Erythroblast (primary cell): Measurements from ENCODE around the gene TRIO.
"Not testable (repeated sequence)": the region's sequence is repeated elsewhere in the genome, so short reads cannot be mapped to it uniquely, and the experiment has no call there.

Source experiments
- DNase-seq, 2 experiments: peaks; one replicate each; lab custom pipeline; 2025; lab: John Stamatoyannopoulos, UW
- GATA1 ChIP-seq: IDR thresholded peaks from 2 replicates; pipeline ENCODE4 v1.6.1; 2011; ENCODE audit warnings: low read depth, mild to moderate bottlenecking, control low read depth, low read length, moderate library complexity
- POLR2A ChIP-seq: IDR thresholded peaks from 2 replicates; pipeline ENCODE4 v1.6.1; 2011; ENCODE audit warnings: mild to moderate bottlenecking, low read length

TRIO gene

GRCh38 chr5:14142827-14143545 is at the start of gene TRIO:
TRIO (plus strand) TSS chr5:14143342; CDS start chr5:14143726, 384 bp downstream.
- peak; percentile 79 to 88 for DNase-seq
- TF ChIP-seq GATA1: no peak
- TF ChIP-seq POLR2A: no peak

DNA sequence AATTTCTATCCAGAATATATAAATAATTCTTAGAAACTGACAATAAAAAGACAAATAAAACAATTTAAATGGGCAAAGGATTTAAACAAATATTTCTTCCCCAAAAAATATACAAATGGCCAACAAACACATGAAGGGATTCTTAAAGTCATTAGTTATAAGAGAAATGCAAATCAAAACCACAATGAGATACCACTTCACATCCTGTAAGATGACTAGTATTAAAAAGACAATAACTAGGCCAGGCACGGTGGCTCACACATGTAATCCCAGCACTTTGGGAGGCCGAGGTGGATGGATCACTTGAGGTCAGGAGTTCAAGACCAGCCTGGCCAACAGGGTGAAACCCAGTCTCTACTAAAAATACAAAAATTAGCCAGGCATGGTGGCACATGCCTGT is 45.8 kb upstream of the TRIO start:
- not testable (repeated sequence) for DNase-seq

GRCh38 chr5:14097998-14098471 is 45.1 kb upstream of the TRIO start:
- DNase-seq: no peak
- TF ChIP-seq POLR2A (no peak), GATA1 (no peak)

GRCh38 chr5:14100281-14100680 is 42.9 kb upstream of the TRIO start:
- DNase-seq: no peak

DNA sequence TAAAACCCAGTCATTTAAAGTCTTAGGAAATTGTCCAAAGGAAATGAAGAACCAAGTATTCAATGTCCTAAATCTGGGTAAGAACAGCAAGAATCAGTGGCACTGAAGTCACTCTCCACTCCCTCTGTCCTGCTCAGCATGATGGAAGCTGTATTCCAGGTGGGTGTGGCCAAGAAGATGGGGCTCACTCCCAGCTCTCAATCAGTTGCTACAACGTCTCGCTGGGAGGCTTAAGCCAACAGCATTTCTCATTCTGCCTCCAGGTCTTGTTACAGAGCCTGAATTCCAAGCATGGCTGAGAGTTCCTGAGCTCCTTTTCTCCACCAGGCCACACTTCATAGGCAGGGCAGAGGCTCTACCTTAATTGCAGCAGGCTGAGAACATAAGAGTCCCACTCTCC is 41.2 kb upstream of the TRIO start:
- TF ChIP-seq GATA1 (no peak), POLR2A (no peak)
- DNase-seq: no peak

More at GRCh38 chr5:14100281-14100680, 42.9 kb upstream of the TRIO start:
- no peak for TF ChIP-seq POLR2A
- TF ChIP-seq GATA1: no peak

DNA sequence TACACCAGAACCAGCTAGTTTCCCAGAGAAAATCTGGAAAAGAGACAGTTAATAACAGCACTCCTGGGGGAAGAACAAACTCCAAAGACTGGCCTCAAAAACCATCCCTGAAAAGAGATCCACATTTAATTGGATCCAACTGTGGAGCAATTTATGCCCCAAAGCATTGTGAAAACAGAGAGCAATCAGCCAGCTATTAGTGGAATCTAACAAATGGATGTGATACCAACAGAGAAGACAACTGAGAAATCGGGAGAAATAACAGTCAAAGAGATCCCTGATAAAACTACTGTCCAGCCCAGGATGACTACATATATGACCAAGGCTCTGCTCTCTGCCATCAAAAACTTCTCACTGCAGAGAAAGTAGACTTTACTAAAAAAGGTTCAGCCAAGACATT is 40.5 kb upstream of the TRIO start:
- DNase-seq: no peak
- TF ChIP-seq POLR2A (no peak), GATA1 (no peak)

DNA sequence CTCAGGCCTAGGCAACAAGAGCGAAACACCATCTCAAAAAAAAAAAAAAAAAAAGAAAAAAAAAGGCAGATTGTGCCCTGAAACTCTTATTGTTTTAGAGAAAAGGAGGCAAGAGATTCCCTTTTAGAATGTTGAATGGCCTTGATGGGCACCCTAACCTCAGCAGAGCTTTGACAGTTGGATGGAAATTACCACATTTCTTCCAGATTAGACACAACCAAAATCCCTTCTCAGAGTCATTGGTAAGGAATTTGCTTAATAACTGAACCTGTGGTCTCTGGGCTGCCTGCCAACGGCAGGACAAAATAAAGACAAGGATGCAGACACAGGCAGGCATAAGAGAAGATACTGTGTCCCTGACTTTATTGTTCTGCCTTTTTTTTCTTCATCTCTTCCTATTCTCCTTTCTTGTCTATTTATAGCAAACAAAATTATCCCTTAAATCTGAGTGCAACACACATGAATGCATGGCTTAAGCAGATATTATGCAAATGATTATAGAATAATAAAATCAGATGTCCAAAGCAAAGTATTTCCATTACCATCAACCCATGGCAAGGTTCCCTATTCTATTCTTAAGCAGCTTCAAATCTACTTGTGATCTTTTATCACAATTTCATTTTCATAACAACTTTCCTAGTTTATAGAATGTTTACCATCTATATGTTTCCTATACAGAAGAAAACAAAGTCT is 37.3 kb upstream of the TRIO start:
- DNase-seq: no peak
- no peak for TF ChIP-seq POLR2A
- no peak for TF ChIP-seq GATA1

GRCh38 chr5:14107536-14107935 is 35.6 kb upstream of the TRIO start:
- no peak for DNase-seq
- TF ChIP-seq GATA1 (no peak), POLR2A (no peak)

DNA sequence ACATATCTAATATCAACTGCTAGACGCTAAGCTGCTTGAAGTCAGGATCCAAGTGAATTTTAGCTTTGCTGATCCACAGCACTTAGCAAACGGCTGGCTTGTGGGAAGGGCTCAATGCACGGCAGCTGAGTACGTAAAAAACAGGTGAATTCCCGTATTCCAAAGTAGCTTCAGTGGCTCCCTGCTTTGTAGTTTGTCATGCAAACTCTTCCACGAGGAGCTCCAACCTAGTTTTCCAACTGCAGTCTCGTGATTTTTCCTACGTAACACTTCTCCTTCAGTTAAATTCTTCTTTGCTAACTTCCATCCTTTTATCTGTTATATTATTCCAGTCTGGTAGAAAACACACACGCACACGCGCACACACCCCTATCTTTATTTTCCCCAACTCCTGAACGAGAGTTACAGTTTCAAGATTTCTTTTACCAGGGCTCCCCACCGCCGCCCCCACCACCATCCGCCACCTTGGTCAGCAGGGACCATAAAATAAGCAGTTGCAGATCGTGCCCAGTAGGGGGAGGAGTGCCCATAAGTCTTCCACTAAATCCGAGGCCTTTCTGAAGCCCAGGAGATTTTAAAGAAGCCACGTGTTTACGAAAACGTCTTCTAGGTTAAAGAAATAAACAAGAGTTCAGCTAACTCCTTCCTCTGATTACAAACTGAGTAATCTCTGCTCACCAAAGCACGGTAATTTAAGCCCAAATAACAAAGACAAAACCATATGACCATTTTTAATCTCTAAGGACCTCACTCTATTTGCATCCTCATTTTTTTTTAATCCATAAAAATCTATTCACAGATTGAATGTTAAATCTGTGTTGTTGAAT is 34.8 kb upstream of the TRIO start:
- no peak for TF ChIP-seq POLR2A
- TF ChIP-seq GATA1: no peak
- peak; percentile 64 to 73 for DNase-seq

GRCh38 chr5:14109041-14109747 is 33.9 kb upstream of the TRIO start:
- TF ChIP-seq POLR2A: no peak
- no peak for TF ChIP-seq GATA1
- DNase-seq: peak in 1 of 2 experiments; percentile 20

- no peak for DNase-seq
- no peak for TF ChIP-seq GATA1
- no peak for TF ChIP-seq POLR2A
Measured at GRCh38 chr5:14109771-14110170, 33.4 kb upstream of the TRIO start.

GRCh38 chr5:14110196-14110595 is 32.9 kb upstream of the TRIO start:
- DNase-seq: no peak
- TF ChIP-seq GATA1 (no peak), POLR2A (no peak)

DNA sequence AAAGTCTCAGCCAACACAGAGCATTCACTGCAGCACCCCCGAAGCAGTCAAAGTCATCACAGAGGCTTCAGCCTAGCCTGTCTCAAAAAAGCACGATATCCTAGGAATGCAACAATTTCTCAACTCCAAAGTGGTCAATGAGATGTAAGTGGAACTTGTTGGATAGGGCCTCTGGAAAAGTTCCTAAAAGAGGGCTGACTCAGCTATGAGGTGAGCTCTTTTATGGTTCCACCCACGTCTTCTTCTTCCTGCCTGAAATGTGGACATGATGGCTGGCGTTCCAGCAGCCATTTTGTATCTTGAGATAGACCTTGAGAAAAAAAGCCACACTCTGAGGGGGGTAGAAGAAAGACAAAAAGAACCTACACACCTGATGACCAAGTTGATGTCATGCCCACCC is 32.5 kb upstream of the TRIO start:
- DNase-seq: no peak
- TF ChIP-seq GATA1 (no peak), POLR2A (no peak)
